Measurements from ENCODE around the gene TSPAN4. TPM values are rescaled to one million over a fixed set of nuclear protein-coding genes. Genes with fewer than 3 reads are reported as not detected.

The TSPAN4 gene
- total RNA-seq, 2 experiments from 2014 or later = 5.2 to 5.3 TPM

GRCh38 chr11:875769-876301 is 33.2 kb downstream of the TSPAN4 start:
- no peak overlapping the region for H3K4me3 Mint-ChIP-seq
- no peaks in the 10 kb centered on the region for H3K27me3 Mint-ChIP-seq
- no peak for DNase-seq
- ChIA-PET POLR2A (no interaction called here), CTCF (no interaction called here)
- no peak overlapping the region for H3K27ac Mint-ChIP-seq
- peaks cover 10% of the 10 kb centered on the region for H3K36me3 Mint-ChIP-seq
- no peaks in the 10 kb centered on the region for H3K9me3 Mint-ChIP-seq
- no peaks in the 10 kb centered on the region for H3K4me1 Mint-ChIP-seq (ENCODE audit: low read depth)
- intact Hi-C loops (cut with micrococcal nuclease) = no loop called here

GRCh38 chr11:876545-876944 is 33.9 kb downstream of the TSPAN4 start:
- Mint-ChIP-seq H3K36me3 (peaks cover 10% of the 10 kb centered on the region), H3K9me3 (no peaks in the 10 kb centered on the region), H3K27me3 (no peaks in the 10 kb centered on the region), H3K27ac (no peak overlapping the region), H3K4me1 (ENCODE audit: low read depth) (no peaks in the 10 kb centered on the region), H3K4me3 (no peak overlapping the region)
- POLR2A ChIA-PET = no interaction called here
- intact Hi-C loops (cut with micrococcal nuclease) = no loop called here
- CTCF ChIA-PET = no interaction called here
- no peak for DNase-seq

GRCh38 chr11:877565-877964 is 34.9 kb downstream of the TSPAN4 start:
- DNase-seq = peak; percentile 35
- Mint-ChIP-seq H3K27ac (no peak overlapping the region), H3K27me3 (no peaks in the 10 kb centered on the region), H3K36me3 (peaks cover 16% of the 10 kb centered on the region), H3K9me3 (no peaks in the 10 kb centered on the region), H3K4me3 (no peak overlapping the region), H3K4me1 (ENCODE audit: low read depth) (no peaks in the 10 kb centered on the region)
- ChIA-PET CTCF (no interaction called here), POLR2A (no interaction called here)
- intact Hi-C loops (cut with micrococcal nuclease) = no loop called here

DNA sequence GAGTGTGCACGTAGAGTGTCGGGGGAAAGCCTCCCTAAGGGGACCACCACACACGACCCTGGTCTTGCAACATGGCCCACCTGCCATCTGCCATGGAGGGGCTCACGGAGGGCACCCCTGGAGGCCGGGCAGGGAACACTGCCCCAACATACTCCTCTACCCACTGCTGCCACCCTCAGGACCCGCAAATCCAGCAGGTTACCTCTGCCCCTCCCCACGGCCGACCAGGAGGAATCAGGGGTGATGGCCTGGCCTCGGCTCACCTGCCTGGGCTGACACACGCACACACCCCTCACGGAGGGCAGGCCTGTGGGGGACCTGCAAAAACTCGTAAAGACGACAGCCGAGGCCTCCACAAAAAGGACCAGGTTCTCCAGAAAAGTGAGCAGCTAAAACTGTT is 37.8 kb downstream of the TSPAN4 start:
- no peak for DNase-seq
- POLR2A ChIA-PET = no interaction called here
- intact Hi-C loops (cut with micrococcal nuclease) = no loop called here
- CTCF ChIA-PET = no interaction called here
- no peaks in the 10 kb centered on the region for H3K9me3 Mint-ChIP-seq
- H3K4me3 Mint-ChIP-seq = no peak overlapping the region
- H3K27ac Mint-ChIP-seq = no peak overlapping the region
- H3K4me1 Mint-ChIP-seq (ENCODE audit: low read depth) = no peaks in the 10 kb centered on the region
- H3K36me3 Mint-ChIP-seq = peaks cover 17% of the 10 kb centered on the region
- no peaks in the 10 kb centered on the region for H3K27me3 Mint-ChIP-seq

- Mint-ChIP-seq H3K9me3 (no peaks in the 10 kb centered on the region), H3K36me3 (peaks cover 21% of the 10 kb centered on the region), H3K4me1 (ENCODE audit: low read depth) (no peaks in the 10 kb centered on the region), H3K27me3 (no peaks in the 10 kb centered on the region), H3K27ac (no peak overlapping the region), H3K4me3 (no peak overlapping the region)
- CTCF ChIA-PET = no interaction called here
- POLR2A ChIA-PET = no interaction called here
- intact Hi-C loops (cut with micrococcal nuclease) = no loop called here
- DNase-seq = no peak
These were observed 39.9 kb downstream of the TSPAN4 start for GRCh38 chr11:882596-882995.

- Mint-ChIP-seq H3K27me3 (no peaks in the 10 kb centered on the region), H3K27ac (no peak overlapping the region), H3K4me1 (ENCODE audit: low read depth) (no peaks in the 10 kb centered on the region), H3K4me3 (no peak overlapping the region), H3K36me3 (peaks cover 19% of the 10 kb centered on the region), H3K9me3 (no peaks in the 10 kb centered on the region)
- no peak for DNase-seq
- intact Hi-C loops (cut with micrococcal nuclease) = no loop called here
- ChIA-PET CTCF (no interaction called here), POLR2A (no interaction called here)
These were observed 40.9 kb downstream of the TSPAN4 start for GRCh38 chr11:883527-883926.

DNA sequence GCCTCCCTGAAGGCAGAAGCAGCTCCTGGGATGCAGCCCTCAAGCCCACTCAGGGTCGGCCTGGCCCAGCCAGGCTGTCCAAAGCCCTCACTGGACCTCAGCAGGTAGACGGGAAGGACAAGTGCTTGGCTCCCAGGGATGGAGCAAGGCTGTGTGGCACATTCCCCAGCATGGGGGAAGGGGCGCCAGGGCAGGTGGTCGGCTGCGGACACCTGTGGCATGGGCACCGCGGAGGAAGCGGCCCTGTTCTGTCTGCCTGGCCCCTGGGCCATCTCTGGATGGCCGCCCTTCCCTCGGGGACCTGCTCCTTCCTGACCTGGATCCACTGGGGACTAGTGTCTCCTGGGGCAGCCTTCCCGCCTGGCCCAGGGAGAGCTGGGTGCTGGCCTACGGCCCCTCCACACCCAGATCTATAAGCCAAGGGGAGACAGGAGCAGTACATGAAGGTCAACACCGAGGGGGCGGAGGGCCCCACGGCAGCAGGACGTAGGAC is 42.0 kb downstream of the TSPAN4 start:
- no peak overlapping the region for H3K27ac Mint-ChIP-seq
- no peaks in the 10 kb centered on the region for H3K27me3 Mint-ChIP-seq
- no peak overlapping the region for H3K4me3 Mint-ChIP-seq
- no peaks in the 10 kb centered on the region for H3K4me1 Mint-ChIP-seq (ENCODE audit: low read depth)
- no peak for DNase-seq
- POLR2A ChIA-PET = no interaction called here
- H3K36me3 Mint-ChIP-seq = peaks cover 15% of the 10 kb centered on the region
- intact Hi-C loops (cut with micrococcal nuclease) = no loop called here
- H3K9me3 Mint-ChIP-seq = no peaks in the 10 kb centered on the region
- CTCF ChIA-PET = no interaction called here

- no peaks in the 10 kb centered on the region for H3K4me1 Mint-ChIP-seq (ENCODE audit: low read depth)
- H3K4me3 Mint-ChIP-seq = no peak overlapping the region
- peaks cover 12% of the 10 kb centered on the region for H3K36me3 Mint-ChIP-seq
- no peak overlapping the region for H3K27ac Mint-ChIP-seq
- POLR2A ChIA-PET = no interaction called here
- intact Hi-C loops (cut with micrococcal nuclease) = no loop called here
- no peaks in the 10 kb centered on the region for H3K9me3 Mint-ChIP-seq
- no peaks in the 10 kb centered on the region for H3K27me3 Mint-ChIP-seq
- CTCF ChIA-PET = interaction anchor here (0.6 kb wide), 1 partner anchor 18 kb away, joined by 4 read pairs; no protein-coding TSS in a partner anchor
- DNase-seq = no peak
These were observed 43.9 kb downstream of the TSPAN4 start for GRCh38 chr11:886568-886967.

GRCh38 chr11:887589-887988 is 44.9 kb downstream of the TSPAN4 start:
- Mint-ChIP-seq H3K4me1 (ENCODE audit: low read depth) (no peaks in the 10 kb centered on the region), H3K9me3 (no peaks in the 10 kb centered on the region), H3K4me3 (no peak overlapping the region), H3K36me3 (peaks cover 7% of the 10 kb centered on the region), H3K27me3 (no peaks in the 10 kb centered on the region), H3K27ac (no peak overlapping the region)
- intact Hi-C loops (cut with micrococcal nuclease) = no loop called here
- DNase-seq = no peak
- ChIA-PET POLR2A (no interaction called here), CTCF (no interaction called here)

DNA sequence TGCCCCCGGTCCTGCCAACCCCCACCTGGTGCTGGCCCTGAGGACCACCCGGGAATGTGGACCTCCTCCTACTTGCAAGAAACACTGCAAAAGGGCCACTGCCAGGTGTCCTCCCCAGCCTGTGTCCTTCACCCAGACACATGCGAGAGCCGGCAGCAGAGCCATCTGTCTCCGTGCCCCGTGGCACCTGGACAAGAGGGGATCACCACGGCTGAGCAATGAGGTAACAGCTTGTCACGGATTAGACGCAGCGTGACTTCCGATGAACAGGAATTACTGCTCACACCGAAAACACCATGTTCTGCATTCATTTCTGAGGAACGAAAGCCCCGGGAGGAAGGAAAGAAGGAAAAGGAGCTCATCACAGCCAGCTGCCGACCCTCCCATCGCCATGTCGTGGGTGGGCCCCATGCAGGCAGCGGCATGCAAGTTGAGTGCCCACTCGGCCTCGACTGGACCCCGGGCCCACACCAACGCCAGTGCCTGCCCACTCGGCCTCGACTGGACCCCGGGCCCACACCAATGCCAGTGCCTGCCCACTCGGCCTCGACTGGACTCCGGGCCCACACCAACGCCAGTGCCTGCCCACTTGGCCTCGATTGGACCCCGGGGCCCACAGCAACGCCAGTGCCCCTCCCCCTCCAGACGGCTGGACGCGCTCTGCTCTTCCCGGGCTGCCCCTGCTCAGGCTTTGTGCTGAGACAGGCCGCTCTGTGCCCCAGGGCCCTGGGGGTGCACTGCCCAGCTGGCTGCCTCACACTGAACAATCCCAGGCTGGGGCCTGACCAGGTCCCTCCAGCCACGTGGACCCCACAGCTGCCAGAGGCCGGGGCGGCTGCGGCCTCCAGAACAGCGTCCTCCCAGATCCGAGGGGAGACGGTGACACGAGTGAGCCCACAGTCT is 45.9 kb downstream of the TSPAN4 start:
- Mint-ChIP-seq H3K9me3 (no peaks in the 10 kb centered on the region), H3K27me3 (no peaks in the 10 kb centered on the region), H3K36me3 (peaks cover 3% of the 10 kb centered on the region), H3K27ac (no peak overlapping the region), H3K4me3 (no peak overlapping the region), H3K4me1 (ENCODE audit: low read depth) (no peaks in the 10 kb centered on the region)
- ChIA-PET POLR2A (no interaction called here), CTCF (no interaction called here)
- intact Hi-C loops (cut with micrococcal nuclease) = no loop called here
- DNase-seq = no peak

GRCh38 chr11:889257-889656 is 46.6 kb downstream of the TSPAN4 start:
- no peak overlapping the region for H3K4me3 Mint-ChIP-seq
- H3K4me1 Mint-ChIP-seq (ENCODE audit: low read depth) = no peaks in the 10 kb centered on the region
- peaks cover 3% of the 10 kb centered on the region for H3K36me3 Mint-ChIP-seq
- ChIA-PET POLR2A (no interaction called here), CTCF (no interaction called here)
- no peaks in the 10 kb centered on the region for H3K9me3 Mint-ChIP-seq
- H3K27me3 Mint-ChIP-seq = no peaks in the 10 kb centered on the region
- intact Hi-C loops (cut with micrococcal nuclease) = no loop called here
- no peak overlapping the region for H3K27ac Mint-ChIP-seq
- DNase-seq = no peak

- H3K4me1 Mint-ChIP-seq (ENCODE audit: low read depth) = no peaks in the 10 kb centered on the region
- DNase-seq = no peak
- no peaks in the 10 kb centered on the region for H3K9me3 Mint-ChIP-seq
- intact Hi-C loops (cut with micrococcal nuclease) = no loop called here
- H3K27me3 Mint-ChIP-seq = no peaks in the 10 kb centered on the region
- ChIA-PET CTCF (no interaction called here), POLR2A (no interaction called here)
- H3K36me3 Mint-ChIP-seq = peaks cover 3% of the 10 kb centered on the region
- H3K27ac Mint-ChIP-seq = no peak overlapping the region
- no peak overlapping the region for H3K4me3 Mint-ChIP-seq
These were observed 47.2 kb downstream of the TSPAN4 start for GRCh38 chr11:889687-890475.
